A549 (cell line): ENCODE data around the gene WNT3A. TPM values are rescaled to one million over a fixed set of nuclear protein-coding genes. Genes with fewer than 3 reads are reported as not detected.

Source experiments
- ATAC-seq, 2 experiments: fragments of 200-7000 bp in 1 of 2; fragments of >200 bp in 1 of 2; cut with Nextera tagmentation in 1 of 2; cut with Tn5 transposase in 1 of 2; 3 replicates each; pipeline versions ENCODE4 v1.8.0 to v1.9.1; 2018 to 2020; ENCODE audit warnings: mild to moderate bottlenecking in 1 of 2, moderate library complexity in 1 of 2
- CTCF ChIA-PET: fragments of 300-600 bp; sonication (Branson Sonifier 250); formaldehyde crosslinking; extraction: SDS; loops from one replicate; lab custom pipeline; 2021; ENCODE audit warnings: antibody characterized with exemption, inconsistent platforms; lab: Yijun Ruan, JAX
- POLR2A ChIA-PET: fragments of 350-600 bp; formaldehyde crosslinking; extraction: SDS; loops from one replicate; lab custom pipeline; 2021; ENCODE audit warnings: antibody characterized with exemption, inconsistent platforms; lab: Yijun Ruan, JAX
- DNase-seq, 2 experiments: peaks; one replicate each; pipeline versions ENCODE4 v3.0.0 to v3.0.0-alpha.2; 2011 to 2016; ENCODE audit warnings: low read depth in 1 of 2, low spot score in 1 of 2
- FAIRE-seq: peaks from 2 replicates; lab custom pipeline; 2011; peaks lifted over from hg19 to GRCh38; lab: Jason Lieb, UNC
- H3K27ac ChIP-seq, 2 experiments: fragments of >200 bp; sonication (Bioruptor Twin); formaldehyde crosslinking; 3 replicates each; pipeline ENCODE4 v1.5.1; 2016 to 2017
- H3K4me1 ChIP-seq: fragments of >200 bp; sonication (Bioruptor Twin); formaldehyde crosslinking; 3 replicates; pipeline ENCODE4 v1.6.1; 2016
- H3K4me2 ChIP-seq: fragments of >200 bp; sonication (Bioruptor Twin); formaldehyde crosslinking; 3 replicates; pipeline ENCODE4 v1.6.1; 2016
- H3K4me3 ChIP-seq: fragments of >200 bp; sonication (Bioruptor Twin); formaldehyde crosslinking; 3 replicates; pipeline ENCODE4 v1.5.1; 2016
- H3K9me3 ChIP-seq: fragments of >200 bp; sonication (Bioruptor Twin); formaldehyde crosslinking; 3 replicates; pipeline ENCODE4 v1.6.1; 2016
- BCL3 ChIP-seq: fragments of >200 bp; sonication (Bioruptor Twin); formaldehyde crosslinking; IDR thresholded peaks from 3 replicates; pipeline ENCODE4 v1.6.1; 2016
- CBX8 ChIP-seq: fragments of 200-600 bp; sonication (generic); IDR thresholded peaks from 2 replicates; pipeline ENCODE4 v1.6.1; 2016
- CEBPB ChIP-seq, 2 experiments: fragments of >200 bp in 1 of 2; sonication (Bioruptor Twin) in 1 of 2; formaldehyde crosslinking in 1 of 2; IDR thresholded peaks; 2 replicates each; pipeline ENCODE4 v1.6.1; 2012 to 2016
- CHD4 ChIP-seq: fragments of 200-600 bp; sonication (generic); IDR thresholded peaks from 2 replicates; pipeline ENCODE4 v1.6.1; 2016; ENCODE audit warnings: antibody characterized with exemption, mild to moderate bottlenecking, borderline replicate concordance
- E2F6 ChIP-seq: IDR thresholded peaks from 2 replicates; pipeline ENCODE4 v1.6.1; 2012; ENCODE audit warnings: low read depth, borderline replicate concordance
- ELK1 ChIP-seq: fragments of 150-350 bp; IDR thresholded peaks from 2 replicates; pipeline ENCODE4 v1.6.1; 2014; ENCODE audit warnings: low read depth, mild to moderate bottlenecking, low read length
- FOSL2 ChIP-seq, 2 experiments: fragments of 450-650 bp in 1 of 2; fragments of >200 bp in 1 of 2; sonication (Bioruptor Twin) in 1 of 2; formaldehyde crosslinking; IDR thresholded peaks; 2 replicates each; pipeline versions ENCODE4 v1.5.0 to v1.6.1; 2016 to 2020; ENCODE audit warnings: mild to moderate bottlenecking in 1 of 2, moderate library complexity in 1 of 2
- FOXS1 ChIP-seq: fragments of 250-450 bp; sonication (Bioruptor Pico); IDR thresholded peaks from 2 replicates; pipeline ENCODE4 v1.5.0; 2020; ENCODE audit warnings: mild to moderate bottlenecking, moderate library complexity
- GATA3 ChIP-seq: IDR thresholded peaks from 2 replicates; pipeline ENCODE4 v1.6.1; 2012; ENCODE audit warnings: borderline replicate concordance
- HMGXB4 ChIP-seq: fragments of 250-450 bp; sonication (Bioruptor Pico); IDR thresholded peaks from 2 replicates; pipeline ENCODE4 v1.5.0; 2021; ENCODE audit warnings: mild to moderate bottlenecking, moderate library complexity, borderline replicate concordance
- HOXA7 ChIP-seq: fragments of 250-450 bp; sonication (Bioruptor Pico); IDR thresholded peaks from 2 replicates; pipeline ENCODE4 v1.5.0; 2020; ENCODE audit warnings: mild to moderate bottlenecking, moderate library complexity
- HOXB13 ChIP-seq: fragments of 250-450 bp; sonication (Bioruptor Pico); IDR thresholded peaks from 2 replicates; pipeline ENCODE4 v1.5.0; 2020; ENCODE audit warnings: low read depth, mild to moderate bottlenecking, moderate library complexity
- KDM1A ChIP-seq: fragments of 200-600 bp; sonication (generic); IDR thresholded peaks from 2 replicates; pipeline ENCODE4 v1.6.1; 2016; ENCODE audit warnings: low read depth, mild to moderate bottlenecking
- MAX ChIP-seq: IDR thresholded peaks from 2 replicates; pipeline ENCODE4 v1.6.1; 2012
- NFE2L2 ChIP-seq: fragments of 150-350 bp; conservative IDR thresholded peaks from 2 replicates; pipeline ENCODE4 v1.6.1; 2014; ENCODE audit warnings: low read length
- NPAS2 ChIP-seq: fragments of 250-450 bp; sonication (Bioruptor Pico); IDR thresholded peaks from 2 replicates; pipeline ENCODE4 v1.8.0; 2022; ENCODE audit warnings: mild to moderate bottlenecking, moderate library complexity, borderline replicate concordance
- PBX3 ChIP-seq: IDR thresholded peaks from 2 replicates; pipeline ENCODE4 v1.6.1; 2012
- POLR2A ChIP-seq: IDR thresholded peaks from 2 replicates; pipeline ENCODE4 v1.6.1; 2012; ENCODE audit warnings: mild to moderate bottlenecking, low read length
- TFCP2L1 ChIP-seq: fragments of 250-450 bp; sonication (Bioruptor Pico); IDR thresholded peaks from 2 replicates; pipeline ENCODE4 v1.5.0; 2021; ENCODE audit warnings: mild to moderate bottlenecking
- ZFP36 ChIP-seq: fragments of 450-650 bp; IDR thresholded peaks from 2 replicates; pipeline ENCODE4 v1.6.1; 2014; ENCODE audit warnings: borderline replicate concordance; ENCODE audit not compliant: partially characterized antibody
- ZNF302 ChIP-seq: fragments of 250-450 bp; sonication (Bioruptor Pico); IDR thresholded peaks from 2 replicates; pipeline ENCODE4 v1.9.0; 2021; ENCODE audit warnings: inconsistent platforms, mild to moderate bottlenecking, moderate library complexity
- WGBS: methylation state at CpG from one replicate; pipeline ENCODE4 v1.1.6; 2017; ENCODE audit errors: missing lambda C conversion rate; 5-methylcytosine and 5-hydroxymethylcytosine counted together
- polyA plus RNA-seq, 4 experiments: library from polyadenylated mRNA; depleted of rRNA in 3 of 4; stranded (reverse); fragments of >200 nt; fragmentation: RNase III in 1 of 4; extraction: RNeasy Plus Mini Kit Qiagen cat#74134 plus additional on column Dnase treatment in 1 of 4; gene quantifications; 2 replicates in 3 of 4; 3 replicates in 1 of 4; pipeline ENCODE4 v1.2.3, GENCODE V29; 2011 to 2017

Gene WNT3A
- polyA plus RNA-seq, 2 of the 4 experiments (the other 2 are of a cell fraction) = not detected

GRCh38 chr1:228038387-228039005 lies 31.7 kb downstream of the WNT3A start:
- Histone ChIP-seq H3K4me2 (no peak overlapping the region), H3K9me3 (peaks cover 9% of the 10 kb centered on the region; the same call in 2 of the 3 replicates), H3K4me1 (peaks cover 7% of the 10 kb centered on the region), H3K27ac (no peak overlapping the region), H3K4me3 (no peak overlapping the region)
- 80% methylated on average over 1 of the region's 11 CpGs for WGBS
- TF ChIP-seq NFE2L2 = no peak
- no peak for TF ChIP-seq KDM1A
- TF ChIP-seq FOXS1 (CRISPR knock-in tag) = no peak
- TF ChIP-seq FOSL2 (IDR thresholded peaks at IDR 0.05) = no peak
- TF ChIP-seq FOSL2 (CRISPR knock-in tag; IDR thresholded peaks at IDR 0.05) = no peak
- CTCF ChIA-PET = interaction anchor here (1.2 kb wide), 1 partner anchor 42 kb away, joined by 3 read pairs; no protein-coding TSS in a partner anchor
- POLR2A ChIA-PET = no interaction called here
- DNase-seq = no peak
- FAIRE-seq = no peak
- ATAC-seq = no peak

GRCh38 chr1:228039006-228039903 lies 32.5 kb downstream of the WNT3A start:
- H3K4me1 ChIP-seq = peaks cover 15% of the 10 kb centered on the region
- H3K4me3 ChIP-seq = no peak overlapping the region
- POLR2A ChIA-PET = no interaction called here
- FAIRE-seq (no peak), ATAC-seq (no peak), DNase-seq (no peak)
- H3K27ac ChIP-seq = no peak overlapping the region
- TF ChIP-seq HMGXB4 (CRISPR knock-in tag) (no peak), FOSL2 (IDR thresholded peaks at IDR 0.05) (no peak), FOSL2 (CRISPR knock-in tag; IDR thresholded peaks at IDR 0.05) (no peak), MAX (no peak), GATA3 (no peak), POLR2A (no peak), CBX8 (no peak), CHD4 (no peak), E2F6 (no peak), HOXB13 (CRISPR knock-in tag) (no peak), BCL3 (no peak), ELK1 (no peak), TFCP2L1 (no peak), HOXA7 (no peak), ZNF302 (CRISPR knock-in tag) (no peak), PBX3 (no peak), NPAS2 (CRISPR knock-in tag) (no peak), ZFP36 (no peak), CEBPB (IDR thresholded peaks at IDR 0.05) (no peak)
- CTCF ChIA-PET = interaction anchor here (0.9 to 1.2 kb wide), 2 partner anchors 9 to 43 kb away, joined by 3 read pairs; no protein-coding TSS in a partner anchor
- 25% methylated on average over 6 of the region's 8 CpGs for WGBS
- 0 out of 3 replicates have a peak, but pooled peaks cover 3% of the 10 kb centered on the region for H3K9me3 ChIP-seq
- no peak overlapping the region for H3K4me2 ChIP-seq
